Effector CD4-positive, alpha-beta T cell (primary cell): ENCODE results near the gene SPSB2.
"Not testable (repeated sequence)": the region's sequence is repeated elsewhere in the genome, so short reads cannot be mapped to it uniquely, and the experiment has no call there.

Source experiments
- DNase-seq: peaks from one replicate; pipeline ENCODE4 v3.0.0-alpha.2; 2020

SPSB2 gene

GRCh38 chr12:6869049-6870021 is 3.8 kb downstream of the SPSB2 start:
- peak; percentile 85 for DNase-seq

- no peak for DNase-seq
Measured at GRCh38 chr12:6868211-6869048, 4.7 kb downstream of the SPSB2 start.

DNA sequence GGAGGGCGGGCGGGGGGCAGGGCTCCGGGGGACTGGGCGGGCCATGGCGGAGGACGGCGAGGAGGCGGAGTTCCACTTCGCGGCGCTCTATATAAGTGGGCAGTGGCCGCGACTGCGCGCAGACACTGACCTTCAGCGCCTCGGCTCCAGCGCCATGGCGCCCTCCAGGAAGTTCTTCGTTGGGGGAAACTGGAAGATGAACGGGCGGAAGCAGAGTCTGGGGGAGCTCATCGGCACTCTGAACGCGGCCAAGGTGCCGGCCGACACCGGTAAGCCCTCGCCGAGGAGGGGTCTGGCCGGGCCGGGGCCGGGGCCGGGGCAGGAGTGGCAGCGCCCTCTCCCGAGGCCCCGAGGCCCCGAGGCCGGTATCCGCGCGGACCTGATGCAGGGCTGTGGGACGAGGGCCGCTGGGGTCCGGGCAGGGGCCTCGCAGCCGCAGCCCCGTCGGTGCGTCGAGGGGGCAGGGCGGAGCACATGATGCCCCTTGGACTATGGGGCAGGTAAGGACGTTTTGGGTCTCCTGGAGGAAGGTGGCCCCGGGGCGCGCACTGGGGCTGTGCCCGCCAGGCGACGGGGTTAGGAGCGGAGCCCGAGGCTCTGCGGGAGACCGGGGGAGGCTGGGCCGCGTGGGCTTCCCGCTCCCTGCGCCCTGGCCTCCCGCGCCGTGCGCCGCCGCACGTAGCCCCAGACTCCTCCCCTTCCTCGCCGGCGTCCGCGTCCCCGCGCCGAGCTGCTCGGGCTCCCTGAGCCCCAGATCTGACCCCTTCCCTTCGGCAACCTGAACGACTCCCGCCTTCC is 5.5 kb downstream of the SPSB2 start, which contains the start of gene TPI1:
TPI1 (plus strand) TSS at position 119 of the 798 bp plus-strand sequence; CDS start at position 155, 36 bp downstream.
- DNase-seq, result peak; percentile 65

DNA sequence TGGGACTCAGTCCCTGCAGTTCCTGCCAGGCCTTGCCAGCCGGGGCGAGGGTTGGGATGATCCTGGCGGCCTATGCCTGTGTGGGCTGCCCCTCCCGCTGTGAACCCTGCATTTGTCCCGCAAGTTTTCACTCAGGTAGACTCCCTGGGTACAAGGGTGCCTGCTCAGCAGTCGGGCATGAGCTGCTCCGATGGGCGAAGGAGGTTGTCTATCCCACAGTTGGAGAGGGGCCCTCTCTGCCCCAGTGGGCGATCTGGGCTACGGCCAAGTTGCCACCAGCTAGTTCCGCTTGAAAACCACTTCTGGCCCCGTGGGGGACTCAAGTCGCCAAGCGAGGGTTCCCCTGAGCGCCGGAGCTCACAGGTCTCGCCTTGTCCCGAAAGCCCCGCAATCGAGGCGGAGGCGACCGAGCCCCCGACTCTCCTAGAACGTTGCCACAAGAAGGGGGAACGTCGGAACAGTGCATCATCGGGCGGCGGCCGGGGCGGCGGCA is 6.1 kb downstream of the SPSB2 start:
- no peak for DNase-seq

DNA sequence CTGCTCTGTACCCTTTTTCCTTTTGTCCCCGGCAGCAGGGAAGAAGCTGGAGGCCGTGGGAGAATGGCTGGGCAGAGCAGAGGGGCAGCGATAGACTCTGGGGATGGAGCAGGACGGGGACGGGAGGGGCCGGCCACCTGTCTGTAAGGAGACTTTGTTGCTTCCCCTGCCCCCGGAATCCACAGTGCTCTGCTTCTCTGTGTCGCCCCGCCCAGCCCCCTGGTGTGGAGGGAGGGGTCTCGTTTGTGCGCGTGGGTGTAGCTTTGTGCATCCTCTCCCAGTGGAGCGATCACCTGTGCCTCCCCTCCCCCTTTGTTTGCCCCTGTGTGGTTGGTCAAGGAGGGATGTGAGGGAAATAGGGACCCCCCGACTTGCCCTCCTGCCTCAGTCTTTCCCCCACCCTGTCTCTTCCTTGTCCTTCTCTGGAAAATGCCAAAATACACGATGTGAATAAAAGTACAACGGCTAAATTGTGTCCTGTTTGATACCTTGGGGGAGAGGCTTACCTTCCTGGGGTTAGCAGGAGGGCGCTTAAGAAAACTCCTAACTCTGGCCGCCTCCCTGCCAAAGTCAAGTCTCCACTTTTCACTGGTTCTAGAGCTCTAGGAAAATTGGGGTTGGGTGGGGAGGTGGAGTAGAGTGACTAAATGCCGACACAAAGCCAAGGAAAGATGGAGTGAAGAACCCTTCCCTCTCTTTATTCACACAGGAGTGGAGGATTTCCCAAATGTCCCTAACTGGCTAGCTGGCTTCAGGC is 6.8 kb downstream of the SPSB2 start:
- no peak for DNase-seq

DNA sequence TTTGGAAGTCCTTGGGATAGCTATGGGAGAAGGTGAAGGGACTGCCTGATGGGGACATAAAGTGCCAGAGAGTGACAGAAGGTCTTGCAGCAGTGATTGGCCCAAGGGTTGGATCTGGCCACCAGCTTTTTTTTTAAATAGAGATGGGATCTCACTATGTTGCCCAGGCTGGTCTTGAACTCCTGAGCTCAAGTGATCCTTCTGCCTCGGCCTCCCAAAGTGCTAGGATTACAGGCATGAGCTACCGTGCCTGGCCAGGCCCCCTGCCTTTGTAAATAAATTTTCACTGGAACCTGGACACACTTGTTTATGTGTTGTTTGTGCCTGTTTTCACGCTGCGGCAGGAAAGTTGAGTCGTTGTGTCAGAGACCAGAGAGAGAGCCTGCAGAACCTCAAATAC is 7.8 kb downstream of the SPSB2 start:
- not testable (repeated sequence) for DNase-seq

DNA sequence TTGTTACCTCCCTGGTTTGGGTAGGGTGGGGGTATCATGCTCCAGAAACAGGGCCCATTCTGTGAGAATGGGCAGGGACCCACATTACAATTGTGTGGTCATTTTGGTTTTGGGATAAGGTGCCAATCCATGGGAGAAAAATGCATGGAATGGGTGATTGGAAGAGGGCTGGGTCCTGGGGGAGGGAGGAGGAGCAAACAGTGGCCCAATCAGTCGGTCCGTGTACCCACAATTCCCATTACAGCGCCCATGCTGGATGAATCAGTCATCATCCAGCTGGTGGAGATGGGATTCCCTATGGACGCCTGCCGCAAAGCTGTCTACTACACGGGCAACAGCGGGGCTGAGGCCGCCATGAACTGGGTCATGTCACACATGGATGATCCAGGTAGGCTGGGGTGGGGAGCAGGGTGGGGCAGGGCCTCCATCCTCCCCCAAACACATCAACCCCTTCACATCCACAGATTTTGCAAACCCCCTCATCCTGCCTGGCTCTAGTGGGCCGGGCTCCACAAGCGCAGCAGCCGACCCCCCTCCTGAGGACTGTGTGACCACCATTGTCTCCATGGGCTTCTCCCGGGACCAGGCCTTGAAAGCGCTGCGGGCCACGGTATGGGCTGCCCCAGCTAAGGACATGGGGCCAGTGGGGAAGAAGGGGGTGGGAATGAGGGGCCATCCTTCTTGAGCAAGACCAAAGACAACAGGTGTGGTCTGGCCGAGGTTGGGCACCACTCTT is 9.3 kb downstream of the SPSB2 start:
- no peak for DNase-seq

DNA sequence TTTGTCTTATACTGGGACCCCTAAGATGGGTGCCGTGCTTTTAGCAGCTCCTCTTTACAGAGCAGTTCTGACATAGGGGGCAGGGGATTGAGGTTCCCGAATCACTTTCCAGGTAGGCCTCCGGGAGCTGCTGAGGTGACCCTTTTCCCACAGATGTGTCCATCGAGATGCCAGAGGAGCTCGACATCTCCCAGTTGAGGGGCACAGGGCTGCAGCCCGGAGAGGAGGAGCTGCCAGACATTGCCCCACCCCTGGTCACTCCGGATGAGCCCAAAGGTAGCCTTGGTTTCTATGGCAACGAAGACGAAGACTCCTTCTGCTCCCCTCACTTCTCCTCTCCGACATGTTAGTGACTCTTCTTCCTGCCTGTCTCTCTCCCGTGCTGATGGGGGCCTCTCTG is 10.1 kb downstream of the SPSB2 start:
- no peak for DNase-seq

- no peak for DNase-seq
Measured at GRCh38 chr12:6861391-6861790, 11.7 kb downstream of the SPSB2 start.

DNA sequence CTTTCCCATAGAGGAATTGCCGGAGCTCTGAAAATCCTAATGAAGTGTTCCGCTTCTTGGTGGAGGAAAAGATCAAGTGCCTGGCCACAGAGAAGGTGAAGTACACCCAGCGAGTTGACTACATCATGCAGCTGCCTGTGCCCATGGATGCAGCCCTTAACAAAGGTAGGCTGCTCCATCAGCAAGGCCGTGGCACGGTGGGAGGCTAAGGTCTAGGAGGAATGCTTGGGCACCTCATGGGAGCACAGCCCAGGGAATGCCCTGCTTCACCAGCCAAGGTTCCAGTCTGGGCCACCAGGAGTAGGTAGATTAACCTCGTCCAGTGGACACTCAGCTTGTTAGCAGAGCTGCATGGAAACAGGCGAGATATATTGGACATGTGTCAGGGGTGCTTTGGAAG is 12.2 kb downstream of the SPSB2 start:
- no peak for DNase-seq

GRCh38 chr12:6860116-6860515 is 13.0 kb downstream of the SPSB2 start:
- DNase-seq, result no peak

DNA sequence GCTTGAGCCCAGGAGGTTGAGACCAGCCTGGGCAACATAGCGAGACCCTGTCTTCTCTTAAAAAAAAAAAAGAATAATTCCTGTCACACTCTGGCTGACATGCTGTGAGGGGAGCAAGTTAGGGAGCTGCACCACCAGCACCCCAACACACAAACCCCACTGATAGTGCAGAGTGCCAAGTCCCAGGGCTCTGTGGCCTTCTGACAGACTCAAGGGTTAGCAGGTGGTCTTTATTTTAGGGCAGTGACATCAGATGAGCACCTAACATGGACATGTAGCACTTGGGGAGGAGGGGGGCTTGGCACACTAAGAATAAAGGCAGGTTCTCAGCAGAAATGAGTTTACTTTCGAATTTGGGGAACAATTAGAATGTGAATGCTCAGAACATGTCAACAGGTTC is 14.3 kb downstream of the SPSB2 start:
- no peak for DNase-seq

DNA sequence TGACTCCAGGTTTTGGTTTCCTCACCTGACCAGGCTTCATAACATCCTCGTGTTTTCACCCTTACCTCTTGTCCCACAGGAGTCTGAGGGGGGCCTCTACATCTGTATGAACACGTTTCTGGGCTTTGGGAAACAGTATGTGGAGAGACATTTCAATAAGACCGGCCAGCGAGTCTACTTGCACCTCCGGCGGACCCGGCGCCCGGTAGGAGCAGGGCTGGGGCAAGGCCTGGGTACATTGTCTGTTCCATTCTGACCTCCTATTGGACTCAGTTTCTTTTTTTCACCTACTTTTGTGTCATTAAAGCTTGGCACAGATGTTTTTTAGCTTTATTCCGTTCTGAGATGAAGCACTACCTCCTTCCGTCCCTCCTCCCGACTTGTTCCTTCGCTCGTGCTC is 17.8 kb downstream of the SPSB2 start:
- DNase-seq, result no peak

DNA sequence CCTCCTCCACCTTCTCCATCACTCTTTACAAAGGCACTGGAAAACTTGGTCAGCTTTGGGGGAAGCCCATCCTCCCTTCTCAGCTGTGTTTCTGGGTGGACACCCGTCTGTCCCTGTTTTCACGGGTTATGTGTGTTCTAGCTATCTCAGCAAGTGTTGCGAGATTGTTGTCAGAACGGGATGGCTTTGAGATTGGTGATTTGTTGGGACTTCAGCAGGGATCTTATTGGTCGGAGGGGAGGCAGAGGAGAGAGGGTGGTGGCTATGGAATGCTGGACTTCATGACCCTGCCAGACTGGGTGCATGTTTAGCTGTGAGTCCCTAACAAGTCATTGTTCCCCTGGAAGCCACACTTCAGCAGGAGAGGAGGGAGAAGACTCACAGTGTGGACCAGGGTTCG is 19.1 kb downstream of the SPSB2 start:
- no peak for DNase-seq

DNA sequence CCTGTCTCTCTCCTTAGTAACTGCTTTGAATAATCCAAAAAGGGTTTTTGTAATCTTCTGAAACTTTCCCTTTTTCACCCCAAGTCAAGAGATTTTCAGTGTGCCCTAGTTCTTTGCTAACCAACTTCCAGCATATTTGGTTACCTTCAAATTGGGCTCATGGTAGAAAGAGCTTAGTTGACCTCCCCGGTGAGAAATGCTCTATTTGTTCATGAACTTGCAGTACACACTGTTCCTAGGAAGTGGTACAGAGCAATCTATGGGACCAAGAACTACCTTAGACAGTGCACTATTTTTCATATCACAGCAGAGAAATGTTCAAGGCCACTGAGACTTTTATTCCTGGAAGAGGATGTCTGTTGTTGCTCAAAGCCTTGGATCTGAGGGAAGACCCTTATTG is 19.5 kb downstream of the SPSB2 start:
- no peak for DNase-seq

DNA sequence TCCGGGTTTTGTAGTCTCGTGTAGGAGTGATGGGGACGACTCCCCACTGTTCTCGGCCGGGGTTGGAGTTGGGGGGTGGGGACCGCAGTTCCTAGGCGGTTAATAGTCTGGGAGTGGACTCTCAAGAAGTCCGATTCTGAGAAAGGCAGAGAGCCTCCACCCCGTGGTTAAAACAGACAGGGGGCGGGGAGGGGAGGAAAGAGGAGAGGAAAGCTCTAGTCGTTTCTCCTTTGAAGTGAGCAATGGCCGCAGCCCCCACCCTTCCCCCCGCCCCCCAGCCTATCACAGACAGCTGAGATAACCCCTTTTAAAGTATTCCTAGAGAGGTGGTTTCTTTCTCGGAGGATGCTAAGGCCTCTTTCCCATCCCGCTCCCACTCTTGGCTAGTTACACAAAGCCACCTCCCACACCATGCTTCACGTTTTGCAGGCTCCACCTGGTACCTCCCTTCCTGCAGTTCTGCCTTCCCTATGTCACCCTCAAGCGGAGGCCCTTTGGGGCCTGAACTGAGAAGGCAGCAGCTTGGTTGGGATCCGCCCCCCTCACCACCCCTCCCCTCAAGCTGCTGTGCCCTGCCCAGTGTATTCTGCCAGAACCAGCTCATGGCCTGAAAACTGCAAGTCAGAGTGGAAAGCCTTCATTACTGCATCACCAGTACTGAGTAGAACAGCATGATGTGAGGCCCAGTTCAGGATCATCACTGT is 20.3 kb downstream of the SPSB2 start:
- peak; percentile 45 for DNase-seq

- DNase-seq, result peak; percentile 98
Measured at GRCh38 chr12:6851921-6852650, 21.0 kb downstream of the SPSB2 start, which contains the start of gene USP5. Gene USP5, plus strand, starts transcription at chr12:6852150. Its CDS starts 30 bp downstream, at chr12:6852180.

DNA sequence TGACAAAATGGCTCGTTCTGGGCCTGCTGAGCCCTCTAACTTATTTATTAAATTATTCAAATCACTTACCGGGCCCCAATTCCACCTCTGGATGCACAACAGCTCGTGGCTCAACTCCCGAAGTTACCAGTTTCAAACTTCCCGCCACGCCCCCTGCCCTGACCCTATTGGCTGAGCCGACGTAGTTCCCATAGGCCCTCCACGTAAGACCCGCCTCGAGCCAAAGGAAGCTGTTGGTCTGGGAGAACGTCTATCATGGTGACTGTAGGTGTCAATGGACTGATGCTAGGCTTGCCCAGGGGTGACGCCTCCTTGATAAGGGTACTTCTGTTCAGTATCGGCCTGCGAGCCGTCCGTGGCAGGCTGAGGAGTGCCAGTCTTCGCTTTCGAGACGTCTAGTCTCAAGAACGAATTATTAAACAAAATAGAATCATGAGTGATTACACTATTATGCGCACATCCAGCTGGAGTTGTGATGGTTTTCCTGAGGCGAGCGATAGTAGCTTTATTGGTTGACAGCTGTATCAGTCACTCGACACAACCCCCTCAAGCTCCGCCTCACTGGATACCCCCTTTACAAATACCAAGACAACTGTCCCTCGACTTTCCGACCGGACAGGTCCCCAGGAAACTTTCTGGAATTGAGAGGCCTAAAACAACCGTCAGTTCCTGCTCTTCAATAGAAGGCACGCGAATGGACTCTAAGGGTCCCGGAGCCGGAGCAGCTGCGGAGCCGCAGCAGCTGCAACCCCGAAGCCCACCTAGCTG is 21.8 kb downstream of the SPSB2 start, which contains the start of gene CDCA3:
CDCA3 (minus strand) TSS at position 134 of the 768 bp plus-strand sequence. CDS start 334 bp downstream, outside the sequence.
- DNase-seq, result peak; percentile 89

DNA sequence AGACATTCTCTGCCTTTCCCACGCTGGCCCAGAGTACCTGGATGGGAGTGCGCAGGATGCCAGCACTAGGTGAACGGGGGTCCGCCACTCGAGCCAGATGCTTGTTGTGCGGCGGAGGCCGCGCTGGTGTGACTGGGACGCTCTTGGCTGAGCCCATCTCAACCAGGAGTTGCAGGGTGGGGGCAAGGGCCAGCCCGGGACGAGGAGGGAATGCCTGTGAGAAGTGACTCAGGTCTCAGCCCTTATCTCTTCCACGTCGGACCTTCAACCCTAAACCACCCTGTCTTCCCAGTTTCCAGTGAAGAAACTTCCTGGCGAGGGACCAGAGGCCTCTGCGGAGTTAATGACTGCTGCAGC is 22.3 kb downstream of the SPSB2 start:
- DNase-seq, result no peak
